GM21786 (cell line): ENCODE results near the gene SLC34A3.
A peak's percentile ranks its signal among the peaks of the same experiment; 100 is the strongest.

Experiments
- ATAC-seq: cut with Tn5 transposase; IDR thresholded peaks from one replicate; pipeline ENCODE4 v1.9.1; 2021; ENCODE audit not compliant: unreplicated experiment

The SLC34A3 gene

DNA sequence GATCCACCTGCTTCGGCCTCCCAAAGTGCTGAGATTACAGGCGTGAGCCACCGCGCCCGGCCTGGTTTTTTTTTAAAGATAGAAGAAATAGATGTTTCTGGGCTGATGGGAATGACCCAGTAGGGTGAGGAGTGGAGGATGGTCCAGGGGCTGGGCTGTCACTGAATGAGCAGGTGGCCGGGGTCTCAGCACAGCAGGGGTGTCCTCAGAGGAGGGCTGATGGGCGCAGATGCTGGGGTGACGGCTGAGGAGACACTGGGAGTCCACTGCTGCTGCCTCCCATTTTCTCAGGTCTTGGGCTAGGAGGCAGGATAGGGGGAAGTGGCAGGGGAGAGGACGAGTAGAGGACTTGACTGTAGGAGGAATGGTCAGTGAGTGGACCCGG is 44.5 kb downstream of the SLC34A3 start:
- no peak for ATAC-seq

DNA sequence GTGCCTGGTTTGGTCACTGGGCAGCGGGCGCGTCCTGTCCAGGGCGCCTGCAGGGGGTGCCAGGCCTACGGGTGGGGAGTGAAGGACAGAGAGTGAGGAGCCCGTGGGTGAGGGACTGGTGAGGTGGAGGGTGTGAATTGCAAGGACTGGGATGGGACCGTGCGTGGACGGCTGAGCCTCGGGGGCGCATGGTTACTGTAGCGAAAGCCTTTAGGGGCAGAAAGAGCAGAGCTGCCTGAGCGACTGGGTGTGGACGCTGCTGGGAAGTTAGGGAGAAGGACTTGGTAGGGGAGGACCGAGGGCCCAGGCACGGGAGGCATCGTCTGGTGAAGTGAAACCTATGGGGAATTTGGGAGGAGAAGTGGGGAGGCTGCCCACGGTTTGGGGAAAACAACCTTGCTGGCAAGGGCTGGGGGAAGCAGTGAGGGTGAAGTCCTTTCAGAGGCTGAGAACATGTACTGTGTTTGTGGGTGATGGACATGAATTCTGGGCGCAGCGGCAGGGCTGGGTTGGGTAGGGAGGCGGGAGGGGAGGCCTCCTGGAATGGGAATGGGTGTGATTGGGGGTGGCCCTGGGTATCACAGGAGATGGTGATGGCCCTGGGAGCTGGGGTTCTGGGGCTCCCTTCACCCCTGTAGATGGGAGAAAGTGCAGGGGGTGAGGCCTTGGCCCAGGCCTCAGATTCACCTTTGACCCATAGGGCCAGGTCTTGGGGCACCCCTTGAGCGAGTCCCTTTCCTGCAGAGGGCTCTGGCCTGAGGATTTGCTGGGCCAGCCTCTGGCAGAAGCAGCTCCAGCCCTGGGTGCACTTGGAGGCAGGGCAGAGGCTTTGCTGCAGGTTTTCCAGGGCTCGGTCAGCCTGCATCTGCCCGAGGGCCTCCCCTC is 45.1 kb downstream of the SLC34A3 start:
- no peak for ATAC-seq

DNA sequence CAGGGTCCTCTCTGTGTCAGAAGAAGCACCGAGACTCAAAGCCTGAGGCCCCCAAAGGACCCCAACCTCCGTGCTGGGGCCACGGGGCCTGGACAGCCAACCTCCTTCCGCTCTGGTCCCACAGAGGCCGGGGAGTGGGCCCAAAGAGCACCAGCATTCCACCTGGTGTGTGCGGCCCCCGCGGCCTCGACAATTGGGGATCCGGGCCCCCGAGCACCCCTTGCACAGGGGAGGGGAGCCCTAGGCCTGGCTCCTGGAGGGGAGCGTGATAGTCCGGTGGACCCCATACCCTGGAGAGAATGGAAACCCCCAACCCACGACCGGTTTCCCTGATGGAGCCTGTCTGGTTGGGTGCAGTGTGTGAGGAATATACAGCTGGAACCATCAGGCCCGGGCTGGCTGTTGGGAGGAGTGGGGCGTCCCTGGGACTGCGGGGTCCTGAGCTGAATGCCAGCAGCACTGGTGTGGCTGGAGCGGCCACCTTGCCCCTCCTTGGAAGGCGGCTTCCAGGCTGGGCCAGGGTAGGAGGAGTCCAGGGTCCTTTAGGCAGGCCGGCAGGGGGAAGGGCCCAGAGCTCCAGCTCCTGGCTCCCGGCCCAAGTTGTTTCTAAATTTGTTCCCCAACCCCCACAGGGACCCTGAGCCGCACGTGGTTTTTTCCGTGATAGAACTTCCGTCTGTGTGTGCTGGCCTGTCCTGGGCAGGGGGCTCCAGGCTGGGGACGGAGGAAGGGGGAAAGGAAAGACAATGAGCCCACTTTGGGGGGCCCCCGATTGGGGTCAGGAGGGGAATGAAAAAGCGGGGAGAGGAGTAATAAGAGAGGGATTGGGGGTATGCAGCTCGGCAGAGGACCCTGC is 46.0 kb downstream of the SLC34A3 start:
- no peak for ATAC-seq

DNA sequence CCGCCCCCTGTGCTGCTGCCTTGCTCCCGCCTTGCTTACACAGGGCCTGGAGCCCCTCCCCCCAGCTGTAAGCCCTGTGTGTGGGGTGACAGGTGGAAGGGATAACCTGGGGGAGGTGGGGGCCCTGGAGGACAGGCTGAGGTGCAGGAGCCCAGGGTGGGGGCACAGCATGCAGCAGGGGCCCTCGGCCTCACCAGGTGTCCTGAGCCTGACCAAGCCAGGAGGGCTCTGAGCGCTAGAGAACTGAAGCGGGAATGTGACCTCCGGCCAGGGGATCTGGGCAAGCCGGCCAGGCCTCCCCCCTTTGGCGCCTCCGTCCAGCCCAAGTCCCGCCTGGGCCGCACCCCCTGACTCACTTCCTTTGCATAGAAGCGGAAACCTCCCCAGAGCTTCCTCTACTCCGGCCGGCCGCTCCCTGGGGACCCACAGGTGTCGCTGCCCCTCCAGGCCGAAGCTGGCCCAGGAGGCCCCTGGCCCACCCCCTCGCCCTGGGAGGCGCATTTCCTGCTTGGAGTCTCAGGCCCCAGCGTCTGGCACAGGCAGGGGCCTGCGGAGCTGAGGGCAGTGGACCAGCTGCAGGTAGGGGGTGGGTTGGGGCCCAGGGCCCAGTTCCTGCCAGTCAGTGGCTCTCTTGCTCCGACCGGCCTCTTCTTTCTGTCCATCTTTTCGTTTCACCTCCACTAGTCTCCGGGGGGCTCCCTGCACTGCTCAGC is 46.8 kb downstream of the SLC34A3 start, which contains the start of gene TOR4A:
TOR4A (plus strand) TSS at position 398 of the 713 bp plus-strand sequence. CDS start 964 bp downstream, outside the sequence.
- ATAC-seq = peak; percentile 74

DNA sequence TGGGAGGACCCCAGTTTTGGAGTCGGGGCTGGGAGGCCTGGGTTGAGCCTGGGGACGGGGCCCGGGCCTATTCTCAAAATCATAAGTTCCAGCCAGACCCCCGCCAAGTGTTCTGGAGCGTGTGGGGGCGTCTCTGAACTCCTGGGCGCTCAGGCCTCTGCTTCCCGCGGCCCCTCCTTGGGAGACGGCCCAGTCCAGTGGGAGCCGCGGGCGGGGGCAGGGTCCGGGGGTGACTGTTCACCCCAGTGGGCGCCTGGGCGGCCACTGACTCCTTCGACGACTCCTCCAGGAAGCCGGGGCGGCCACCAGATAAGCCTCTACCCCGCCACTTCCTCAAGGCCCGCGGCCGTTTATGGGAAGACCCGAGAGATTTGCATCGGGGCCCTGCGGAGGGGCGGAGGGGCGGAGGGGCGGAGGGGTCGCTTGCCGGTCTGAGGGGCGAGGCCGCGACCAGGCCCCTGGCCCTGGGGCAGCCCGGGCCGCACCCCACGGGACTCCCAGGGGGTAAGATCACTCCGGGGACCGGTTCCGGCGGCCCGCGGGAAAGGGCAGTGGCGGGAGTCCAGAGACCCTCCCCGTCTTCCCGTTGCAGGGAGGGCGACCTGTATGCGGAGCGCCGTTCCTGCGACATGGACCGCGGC is 47.5 kb downstream of the SLC34A3 start:
- no peak for ATAC-seq

DNA sequence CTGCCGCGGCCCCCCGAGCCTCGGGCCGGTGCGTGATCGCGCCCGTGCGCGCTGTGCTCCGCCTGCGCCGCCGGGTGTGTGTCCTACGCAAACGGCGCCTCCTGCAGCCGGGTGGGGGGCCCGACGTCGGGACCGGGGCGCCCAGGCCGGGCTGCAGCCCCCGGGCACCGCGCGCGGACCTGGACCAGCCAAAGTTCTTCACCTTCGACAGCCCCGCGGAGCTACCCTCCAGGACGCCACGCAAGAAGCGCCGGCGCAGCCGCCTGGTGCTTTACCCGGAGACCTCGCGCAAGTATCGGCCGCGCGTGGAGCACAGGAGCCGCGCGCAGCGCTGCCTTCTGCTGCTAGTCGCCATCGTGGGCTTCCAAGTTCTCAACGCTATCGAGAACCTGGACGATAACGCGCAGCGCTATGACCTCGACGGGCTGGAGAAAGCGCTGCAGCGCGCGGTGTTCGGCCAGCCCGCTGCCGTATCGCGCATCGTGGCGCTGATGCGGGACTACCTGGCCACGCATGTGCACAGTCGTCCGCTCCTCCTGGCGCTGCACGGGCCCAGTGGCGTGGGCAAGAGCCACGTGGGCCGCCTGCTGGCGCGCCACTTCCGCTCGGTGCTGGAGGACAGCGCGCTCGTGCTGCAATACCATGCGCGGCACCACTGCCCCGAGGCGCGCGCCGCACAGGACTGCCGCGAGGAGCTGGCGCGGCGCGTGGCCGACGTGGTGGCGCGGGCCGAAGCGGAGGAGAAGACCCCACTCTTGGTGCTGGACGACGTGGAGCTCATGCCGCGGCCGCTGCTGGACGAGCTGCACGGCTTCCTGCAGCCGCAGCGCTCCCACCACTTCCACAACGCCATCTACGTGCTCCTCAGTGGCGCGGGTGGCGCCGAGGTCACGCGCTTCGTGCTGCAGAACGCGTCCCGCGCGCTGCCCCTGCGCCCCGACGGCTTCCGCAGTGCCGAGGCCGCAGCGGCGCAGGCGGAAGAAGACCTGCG is 48.3 kb downstream of the SLC34A3 start:
- no peak for ATAC-seq

DNA sequence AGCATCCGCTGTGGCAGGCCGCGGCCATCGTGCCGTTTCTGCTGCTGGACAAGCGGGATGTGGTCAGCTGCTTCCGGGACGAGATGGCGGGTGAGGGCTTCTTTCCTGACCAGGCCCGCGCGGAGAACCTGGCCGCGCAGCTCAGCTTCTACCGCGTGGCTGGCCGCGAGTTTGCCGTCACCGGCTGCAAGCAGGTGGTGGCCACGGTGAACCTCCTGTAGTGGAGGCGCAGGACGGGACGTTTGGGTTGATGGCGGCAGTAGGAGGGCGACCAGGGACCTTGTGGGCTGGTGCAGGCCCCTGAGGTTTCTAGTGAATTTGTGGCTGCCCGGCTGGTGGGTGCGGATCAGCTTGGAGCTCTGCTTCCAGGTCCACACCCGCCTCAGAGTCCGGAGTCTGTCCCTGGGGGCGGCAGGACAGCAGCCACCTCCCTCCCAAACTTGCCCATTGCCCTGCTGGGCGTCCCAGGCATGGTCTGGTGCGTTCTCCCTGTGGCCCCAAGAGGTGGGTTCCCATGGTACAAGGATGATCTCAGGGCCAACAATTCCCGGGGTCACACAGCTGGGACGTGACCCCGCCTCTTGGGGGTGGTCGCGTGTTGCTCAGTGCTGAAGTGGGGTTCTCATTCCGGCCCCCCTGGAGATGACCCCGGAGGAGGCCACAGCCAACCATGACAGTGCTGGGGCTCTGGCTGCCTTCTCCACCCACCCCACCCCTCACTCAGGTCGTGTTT is 49.2 kb downstream of the SLC34A3 start:
- no peak for ATAC-seq

DNA sequence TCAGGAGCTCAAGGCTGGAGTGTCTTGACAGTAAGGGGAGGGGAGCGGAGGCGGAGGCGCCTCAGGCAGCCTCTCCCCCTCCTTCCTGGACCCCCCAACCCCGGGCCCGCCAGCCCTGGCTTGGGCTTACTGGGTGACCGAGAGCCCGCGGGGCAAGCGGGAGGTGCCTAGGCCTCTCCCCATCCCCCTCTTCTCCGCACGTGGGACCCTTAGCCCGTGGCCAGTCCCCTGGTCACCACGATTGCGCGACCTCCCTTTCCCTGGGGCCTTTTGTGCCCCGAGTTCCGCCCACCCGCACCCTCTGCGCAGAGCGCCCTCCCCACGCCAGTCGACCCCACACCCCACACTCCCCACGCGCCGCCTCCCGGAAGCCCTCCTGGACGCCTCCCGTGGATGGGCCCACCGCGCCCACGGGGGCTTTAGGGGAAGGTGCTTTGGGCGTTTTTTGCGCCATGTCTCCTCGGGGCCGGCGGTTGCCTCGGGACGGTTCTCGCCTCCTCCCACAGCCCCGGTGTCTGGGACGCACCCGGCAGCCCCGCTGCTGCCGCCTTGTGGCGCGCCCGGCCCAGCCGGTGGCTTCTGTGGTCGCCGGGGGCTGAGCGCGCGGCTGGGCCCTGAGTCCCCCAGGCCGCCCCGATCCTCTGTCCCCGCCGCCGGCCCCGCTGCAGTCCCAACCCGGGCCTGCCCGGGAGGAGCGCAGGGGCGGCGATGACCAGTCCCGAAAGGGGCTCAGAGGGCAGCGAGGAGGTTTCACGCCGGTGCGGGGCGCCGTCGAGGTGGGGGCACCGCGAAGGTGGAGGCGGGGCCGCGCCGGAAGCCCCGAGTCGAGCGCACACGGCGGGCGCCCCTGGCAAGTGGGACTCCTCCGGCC is 50.0 kb downstream of the SLC34A3 start:
- ATAC-seq = no peak

DNA sequence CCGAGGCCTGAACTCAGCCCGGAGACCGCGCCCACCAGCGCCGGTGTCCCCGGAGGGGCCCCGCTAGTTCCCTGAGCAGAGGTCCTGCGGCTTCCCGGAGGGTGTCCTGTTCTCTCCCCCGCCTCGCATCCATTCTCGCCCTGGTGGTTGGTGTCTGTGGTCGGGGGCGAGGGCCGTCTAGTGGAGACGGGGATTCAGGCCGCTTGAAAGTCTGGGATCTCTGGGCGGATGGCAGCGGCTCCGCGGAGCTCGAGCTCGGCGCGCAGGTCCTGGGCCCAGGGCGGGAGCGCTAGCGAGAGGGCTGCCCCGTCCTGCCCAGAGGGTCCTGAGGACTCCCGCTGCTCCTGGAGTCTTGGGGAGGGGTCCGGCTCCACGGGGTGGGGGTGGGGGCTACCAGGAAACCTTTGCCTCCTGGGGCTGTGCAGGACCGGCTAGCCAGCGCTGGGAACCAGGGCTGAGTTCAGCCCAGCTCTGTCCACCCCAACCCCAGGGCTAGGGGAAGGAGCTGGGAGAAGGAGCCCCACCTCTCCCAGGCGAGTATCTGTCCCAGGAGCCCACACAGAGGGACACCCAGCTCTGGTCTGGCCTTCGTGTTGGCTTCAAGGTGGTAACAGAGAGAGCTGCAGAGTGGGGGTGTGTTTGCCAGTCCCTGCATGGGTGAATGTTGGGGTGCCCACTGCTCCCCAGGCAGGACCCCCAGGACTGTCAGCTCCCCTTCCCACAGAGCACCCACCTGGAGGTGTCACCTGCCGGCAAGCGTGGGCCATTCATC is 50.8 kb downstream of the SLC34A3 start:
- no peak for ATAC-seq
